SU-DHL-6 (cell line): Measurements from ENCODE around the gene CLDN4.

ENCODE experiments used
- H2AFZ ChIP-seq: fragments of 200-600 bp; sonication (generic); 2 replicates; pipeline ENCODE4 v1.6.1; 2014; ENCODE audit warnings: low read depth, mild to moderate bottlenecking, moderate library complexity, mixed read lengths, antibody characterized with exemption, low read length; ENCODE audit not compliant: severe bottlenecking
- H3F3A ChIP-seq: fragments of 200-600 bp; shearing (Covaris generic); 2 replicates; pipeline ENCODE4 v1.6.0; 2016; ENCODE audit warnings: antibody characterized with exemption, mild to moderate bottlenecking; ENCODE audit not compliant: insufficient read depth
- H3K27ac ChIP-seq: fragments of 200-600 bp; sonication (generic); 2 replicates; pipeline ENCODE4 v1.5.1; 2016; ENCODE audit warnings: low read depth, mild to moderate bottlenecking, low read length, moderate library complexity, mixed read lengths
- H3K27me3 ChIP-seq: fragments of 200-600 bp; sonication (generic), shearing (Covaris generic); 2 replicates; pipeline ENCODE4 v1.6.0; 2014; ENCODE audit warnings: mild to moderate bottlenecking, low read length
- H3K36me3 ChIP-seq: fragments of 200-600 bp; sonication (generic); 2 replicates; pipeline ENCODE4 v1.6.1; 2014; ENCODE audit warnings: mild to moderate bottlenecking, low read length, mixed read lengths
- H3K4me2 ChIP-seq: fragments of 300-600, 200-600 bp; shearing (Covaris generic), sonication (generic); 2 replicates; pipeline ENCODE4 v1.6.0; 2014; ENCODE audit warnings: low read length, low read depth, mild to moderate bottlenecking; ENCODE audit not compliant: poor library complexity, severe bottlenecking
- H3K4me3 ChIP-seq: fragments of 200-600 bp; sonication (generic); 2 replicates; pipeline ENCODE4 v1.5.1; 2014; ENCODE audit warnings: antibody characterized with exemption, low read length, mild to moderate bottlenecking, mixed read lengths; ENCODE audit not compliant: insufficient read depth, poor library complexity, severe bottlenecking
- H3K79me2 ChIP-seq: fragments of 200-600 bp; sonication (generic); 2 replicates; pipeline ENCODE4 v1.6.1; 2014; ENCODE audit warnings: mild to moderate bottlenecking, low read length, moderate library complexity; ENCODE audit not compliant: insufficient read depth
- H3K9ac ChIP-seq: fragments of 200-600 bp; sonication (generic); 2 replicates; pipeline ENCODE4 v1.7.0; 2014; ENCODE audit warnings: mild to moderate bottlenecking, low read length
- H3K9me2 ChIP-seq: fragments of 200-600 bp; sonication (generic); replicated peaks from 2 replicates; pipeline ENCODE4 v1.6.1; 2014; ENCODE audit warnings: low read length; ENCODE audit not compliant: insufficient read depth
- H3K9me3 ChIP-seq: fragments of 200-600 bp; sonication (generic); 2 replicates; pipeline ENCODE4 v1.6.1; 2014; ENCODE audit warnings: low read length, mixed read lengths; ENCODE audit not compliant: insufficient read depth
- H4K20me1 ChIP-seq: fragments of 200-600 bp; sonication (generic); 2 replicates; pipeline ENCODE4 v1.6.1; 2014; ENCODE audit warnings: low read depth, mild to moderate bottlenecking, antibody characterized with exemption, low read length, moderate library complexity, mixed read lengths
- EZH2phosphoT487 ChIP-seq: fragments of 200-600 bp; sonication (generic), shearing (Covaris generic); conservative IDR thresholded peaks from 2 replicates; pipeline ENCODE4 v1.6.1; 2018; ENCODE audit warnings: mild to moderate bottlenecking, antibody characterized with exemption, low read length, moderate library complexity, mixed read lengths
- TF ChIP-seq, protein P1 (sequence below): fragments of 200-600 bp; sonication (generic); IDR thresholded peaks from one replicate; pipeline ENCODE4 v1.5.1; 2017; ENCODE audit warnings: antibody characterized with exemption, mild to moderate bottlenecking, low read length, moderate library complexity; ENCODE audit not compliant: insufficient read depth, poor library complexity, severe bottlenecking

CLDN4 gene

DNA sequence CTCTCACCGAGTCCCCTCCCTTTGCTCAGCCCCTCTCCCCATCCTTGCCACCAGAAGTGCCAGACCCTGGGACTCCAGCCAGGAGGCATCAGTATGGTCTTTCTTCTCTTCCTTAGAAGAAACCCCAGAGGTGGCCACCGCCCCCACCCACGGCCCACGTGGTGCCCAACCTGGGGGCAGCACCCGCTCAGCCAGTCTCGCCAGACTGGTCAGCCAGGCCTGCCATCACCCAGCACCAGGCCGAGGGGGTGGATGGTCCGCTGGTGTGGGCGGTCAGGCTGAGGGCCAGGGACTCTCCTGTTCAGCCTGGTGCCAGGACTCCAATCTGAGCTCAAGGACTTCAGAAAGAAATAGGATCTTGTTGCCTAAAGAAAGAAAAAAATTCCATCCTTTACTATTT is 5.8 kb upstream of the CLDN4 start:
- TF ChIP-seq EZH2phosphoT487: no peak
- TF ChIP-seq, protein P1, sequence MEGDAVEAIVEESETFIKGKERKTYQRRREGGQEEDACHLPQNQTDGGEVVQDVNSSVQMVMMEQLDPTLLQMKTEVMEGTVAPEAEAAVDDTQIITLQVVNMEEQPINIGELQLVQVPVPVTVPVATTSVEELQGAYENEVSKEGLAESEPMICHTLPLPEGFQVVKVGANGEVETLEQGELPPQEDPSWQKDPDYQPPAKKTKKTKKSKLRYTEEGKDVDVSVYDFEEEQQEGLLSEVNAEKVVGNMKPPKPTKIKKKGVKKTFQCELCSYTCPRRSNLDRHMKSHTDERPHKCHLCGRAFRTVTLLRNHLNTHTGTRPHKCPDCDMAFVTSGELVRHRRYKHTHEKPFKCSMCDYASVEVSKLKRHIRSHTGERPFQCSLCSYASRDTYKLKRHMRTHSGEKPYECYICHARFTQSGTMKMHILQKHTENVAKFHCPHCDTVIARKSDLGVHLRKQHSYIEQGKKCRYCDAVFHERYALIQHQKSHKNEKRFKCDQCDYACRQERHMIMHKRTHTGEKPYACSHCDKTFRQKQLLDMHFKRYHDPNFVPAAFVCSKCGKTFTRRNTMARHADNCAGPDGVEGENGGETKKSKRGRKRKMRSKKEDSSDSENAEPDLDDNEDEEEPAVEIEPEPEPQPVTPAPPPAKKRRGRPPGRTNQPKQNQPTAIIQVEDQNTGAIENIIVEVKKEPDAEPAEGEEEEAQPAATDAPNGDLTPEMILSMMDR: no peak
- Histone ChIP-seq H3K4me2 (no peak overlapping the region), H3K4me3 (no peak overlapping the region), H3F3A (no peaks in the 10 kb centered on the region), H3K27me3 (no peaks in the 10 kb centered on the region), H3K27ac (no peak overlapping the region), H3K79me2 (no peaks in the 10 kb centered on the region), H3K9me2 (no peaks in the 10 kb centered on the region), H3K9me3 (no peaks in the 10 kb centered on the region), H3K9ac (no peak overlapping the region), H4K20me1 (no peaks in the 10 kb centered on the region), H2AFZ (no peak overlapping the region), H3K36me3 (no peaks in the 10 kb centered on the region)

DNA sequence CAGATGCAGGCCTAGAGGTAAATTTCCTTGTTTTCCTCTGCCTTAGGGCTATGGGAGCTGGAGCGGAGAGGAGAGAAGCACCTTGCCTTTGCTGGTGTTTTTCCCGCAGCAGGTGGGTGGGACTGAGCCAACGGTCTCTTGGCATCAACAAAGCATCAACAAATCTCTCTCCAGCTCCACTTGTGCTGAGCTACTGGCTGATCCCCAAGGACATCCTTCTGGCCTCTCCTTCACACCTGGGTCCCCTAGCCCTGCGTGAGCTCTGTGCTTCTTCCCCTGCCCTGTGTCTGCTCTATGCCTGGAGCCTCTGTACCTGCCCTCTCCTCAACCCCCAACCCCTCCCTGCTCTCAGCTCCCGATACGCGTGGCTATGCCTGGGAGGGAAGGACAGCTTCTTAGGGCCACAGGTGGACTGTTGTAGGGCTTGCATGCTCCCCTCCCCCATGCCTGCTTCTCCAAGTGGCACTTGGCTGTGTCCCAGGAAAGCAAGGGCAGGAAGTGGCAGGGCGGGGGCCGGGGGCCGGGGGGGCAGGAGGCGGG is 3.2 kb upstream of the CLDN4 start:
- H3K27ac ChIP-seq: no peak overlapping the region

DNA sequence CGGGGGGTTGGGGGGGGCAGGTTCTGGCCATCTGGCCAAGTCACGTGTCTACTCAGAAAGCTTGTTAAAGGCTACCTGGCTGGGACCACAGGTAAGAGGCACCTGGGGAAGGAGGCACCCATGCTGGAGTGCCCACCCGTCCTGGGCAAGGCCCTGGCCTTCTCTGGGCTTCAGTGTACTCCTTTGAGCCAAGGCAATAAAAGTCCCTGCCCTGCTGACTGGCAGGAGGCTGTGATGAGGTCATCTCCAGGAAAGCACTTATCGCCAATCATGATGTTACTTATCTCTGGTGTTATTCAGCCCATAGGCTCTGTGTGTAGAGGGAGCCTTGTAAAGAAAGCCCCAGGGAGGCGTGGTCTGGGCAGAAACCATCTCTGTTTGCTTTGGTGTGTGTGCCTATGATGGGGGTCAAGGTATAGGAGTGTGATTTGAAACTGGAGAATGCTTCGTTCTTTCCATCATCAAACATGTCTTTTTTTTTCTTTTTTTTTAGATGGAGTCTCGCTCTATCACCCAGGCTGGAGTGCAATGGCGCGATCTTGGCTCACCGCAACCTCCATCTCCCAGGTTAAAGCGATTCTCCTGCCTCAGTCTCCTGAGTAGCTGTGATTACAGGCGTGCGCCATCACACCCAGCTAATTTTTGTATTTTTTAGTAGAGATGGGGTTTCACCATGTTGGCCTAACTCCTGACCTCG is 2.5 kb upstream of the CLDN4 start:
- H3K27me3 ChIP-seq: no peaks in the 10 kb centered on the region
- H3K9me2 ChIP-seq: no peaks in the 10 kb centered on the region
- H3K9me3 ChIP-seq: no peaks in the 10 kb centered on the region
- TF ChIP-seq, protein P1: no peak
- TF ChIP-seq EZH2phosphoT487: no peak
- no peaks in the 10 kb centered on the region for H4K20me1 ChIP-seq
- H3K9ac ChIP-seq: no peak overlapping the region
- H3K4me2 ChIP-seq: no peak overlapping the region
- H3K4me3 ChIP-seq: no peak overlapping the region
- no peaks in the 10 kb centered on the region for H3K79me2 ChIP-seq
- no peak overlapping the region for H2AFZ ChIP-seq
- H3K27ac ChIP-seq: no peak overlapping the region
- no peaks in the 10 kb centered on the region for H3F3A ChIP-seq
- H3K36me3 ChIP-seq: no peaks in the 10 kb centered on the region

More for the DNA sequence above, 3.2 kb upstream of the CLDN4 start:
- no peaks in the 10 kb centered on the region for H3K27me3 ChIP-seq
- H3K36me3 ChIP-seq: no peaks in the 10 kb centered on the region
- no peak overlapping the region for H2AFZ ChIP-seq
- no peak overlapping the region for H3K9ac ChIP-seq
- no peaks in the 10 kb centered on the region for H3K79me2 ChIP-seq
- no peak for TF ChIP-seq EZH2phosphoT487
- TF ChIP-seq, protein P1: no peak
- H3K4me3 ChIP-seq: no peak overlapping the region
- H4K20me1 ChIP-seq: no peaks in the 10 kb centered on the region
- no peaks in the 10 kb centered on the region for H3K9me2 ChIP-seq
- H3K9me3 ChIP-seq: no peaks in the 10 kb centered on the region
- no peak overlapping the region for H3K4me2 ChIP-seq
- H3F3A ChIP-seq: no peaks in the 10 kb centered on the region
